Spinal cord (tissue), 10 donors: ENCODE results near the gene EIF2B4. TPM values are rescaled to one million over a fixed set of nuclear protein-coding genes. Genes with fewer than 3 reads are reported as not detected.

ENCODE experiments used
- DNase-seq, 6 donors: peaks; one replicate each; pipeline versions ENCODE4 v3.0.0 to v3.0.0-alpha.2; 2013 to 2015; ENCODE audit warnings: low spot score in 6 of 6, low read depth in 4 of 6
- H3K27ac ChIP-seq: one replicate; pipeline ENCODE4 v1.5.1; 2013; ENCODE audit warnings: low read depth, low read length, control low read depth
- H3K27me3 ChIP-seq: one replicate; pipeline ENCODE4 v1.6.1; 2013; ENCODE audit warnings: low read length; ENCODE audit not compliant: control insufficient read depth, insufficient read depth
- H3K36me3 ChIP-seq: one replicate; pipeline ENCODE4 v1.6.1; 2013; ENCODE audit warnings: low read length; ENCODE audit not compliant: control insufficient read depth, insufficient read depth
- H3K4me1 ChIP-seq: one replicate; pipeline ENCODE4 v1.6.1; 2013; ENCODE audit warnings: low read length; ENCODE audit not compliant: control insufficient read depth, insufficient read depth
- H3K4me3 ChIP-seq: one replicate; pipeline ENCODE4 v1.5.1; 2013; ENCODE audit warnings: low read depth, low read length, control low read depth
- H3K9me3 ChIP-seq: one replicate; pipeline ENCODE4 v1.6.1; 2013; ENCODE audit warnings: low read length; ENCODE audit not compliant: control insufficient read depth, insufficient read depth
- WGBS: methylation state at CpG from one replicate; pipeline ENCODE4 v1.1.5; 2013; ENCODE audit warnings: missing lambda C conversion rate; ENCODE audit not compliant: insufficient coverage; 5-methylcytosine and 5-hydroxymethylcytosine counted together
- long read RNA-seq, 4 donors: transcript quantifications; one replicate each; lab custom pipeline, GENCODE V29; 2026
- polyA plus RNA-seq, 2 donors: library from polyadenylated mRNA; unstranded; fragments of 120-200 nt; gene quantifications; one replicate each; pipeline ENCODE4 v1.2.1, GENCODE V29; 2013; ENCODE audit not compliant: insufficient read length in 2 of 2
- total RNA-seq, 2 donors: library from RNA; depleted of rRNA in 1 of 2; stranded (reverse); fragments of 120-200 nt in 1 of 2; fragments of >200 nt in 1 of 2; gene quantifications; one replicate each; pipeline versions ENCODE4 v1.2.3 to v1.2.4, GENCODE V29; 2013 to 2014
- donor health status: healthy.

Gene EIF2B4
- total RNA-seq, result 10 to 100 TPM; 15.5 to 37.1 TPM
- 10 to 100 TPM; 46.7 to 58.9 TPM for polyA plus RNA-seq
- long read RNA-seq, donor 1, transcript EIF2B4-209 (2 exons, 607 nt), result major isoform, 7 of 15 reads
- long read RNA-seq, donor 1, partial matches to known transcripts, result 0 of 15 reads
- long read RNA-seq, donor 1, other reads (novel, unspliced or antisense), result 0 of 15 reads
- long read RNA-seq, donor 2, partial matches to known transcripts, result 0 of 8 reads
- long read RNA-seq, donor 2, other reads (novel, unspliced or antisense), result 0 of 8 reads
- long read RNA-seq, donor 3, transcript EIF2B4-201 (13 exons, 1,792 nt), result minor isoform, 5 of 41 reads
- long read RNA-seq, donor 3, transcript EIF2B4-209 (2 exons, 607 nt), result major isoform, 7 of 41 reads
- long read RNA-seq, donor 3, partial matches to known transcripts, result 11 of 41 reads
- long read RNA-seq, donor 3, other reads (novel, unspliced or antisense), result 17 of 41 reads
- long read RNA-seq, donor 4, transcript EIF2B4-209 (2 exons, 607 nt), result major isoform, 14 of 29 reads
- long read RNA-seq, donor 4, partial matches to known transcripts, result 6 of 29 reads
- long read RNA-seq, donor 4, other reads (novel, unspliced or antisense), result 0 of 29 reads

DNA sequence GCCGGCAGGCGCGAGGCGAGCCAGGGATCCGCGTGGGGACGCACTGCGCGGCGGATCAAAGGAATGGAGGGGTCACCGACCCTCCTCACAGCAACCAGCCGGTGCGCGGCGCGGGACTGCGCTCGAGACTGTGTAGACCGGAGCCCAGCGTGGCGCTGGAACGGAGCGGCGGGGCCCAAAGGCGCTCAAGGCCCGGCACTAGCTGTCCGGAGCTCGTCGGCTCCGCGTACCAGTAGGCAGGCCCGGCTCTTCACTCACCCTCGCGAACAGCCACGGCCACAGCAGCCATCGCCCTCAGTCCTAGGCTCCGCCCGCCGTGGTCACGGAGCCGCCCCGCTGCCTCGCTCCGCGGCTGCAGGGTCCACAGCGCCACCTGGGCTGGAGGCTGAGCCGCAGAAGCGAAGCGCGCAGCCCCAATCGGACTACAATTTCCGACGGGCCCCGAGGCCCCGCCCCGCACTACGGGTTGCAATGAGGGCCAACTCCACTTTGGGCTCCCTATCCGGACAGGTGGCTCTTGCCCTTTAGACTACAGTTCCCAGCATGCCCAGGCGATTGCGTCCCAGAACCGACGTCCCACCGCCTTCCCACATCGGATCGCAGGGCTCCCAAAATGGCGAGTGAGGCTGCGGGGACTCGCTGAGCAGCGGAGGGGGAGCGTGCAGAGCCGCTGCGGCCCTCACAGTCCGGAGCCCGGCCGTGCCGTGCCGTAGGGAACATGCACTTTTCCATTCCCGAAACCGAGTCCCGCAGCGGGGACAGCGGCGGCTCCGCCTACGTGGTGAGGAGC lies at the start of gene EIF2B4, which contains the start of gene SNX17:
TSS of gene EIF2B4 (minus strand) at position 313 of the 790 bp plus-strand sequence. CDS start at position 289, 24 bp downstream.
TSS of gene SNX17 (plus strand) at position 591 of the 790 bp plus-strand sequence. CDS start at position 719, 128 bp downstream.
- Histone ChIP-seq H3K4me3 (peak within 1 kb of the TSS; percentile 91), H3K36me3 (peaks cover 61% of the 10 kb centered on the region), H3K27ac (peak within 1 kb of the TSS; percentile 93), H3K4me1 (peaks cover 25% of the 10 kb centered on the region), H3K27me3 (no peaks in the 10 kb centered on the region), H3K9me3 (no peaks in the 10 kb centered on the region)
- DNase-seq, result peak; percentile 97 to 100 (median 98)
- under 1% methylated on average over 85 of the region's 85 CpGs for WGBS

DNA sequence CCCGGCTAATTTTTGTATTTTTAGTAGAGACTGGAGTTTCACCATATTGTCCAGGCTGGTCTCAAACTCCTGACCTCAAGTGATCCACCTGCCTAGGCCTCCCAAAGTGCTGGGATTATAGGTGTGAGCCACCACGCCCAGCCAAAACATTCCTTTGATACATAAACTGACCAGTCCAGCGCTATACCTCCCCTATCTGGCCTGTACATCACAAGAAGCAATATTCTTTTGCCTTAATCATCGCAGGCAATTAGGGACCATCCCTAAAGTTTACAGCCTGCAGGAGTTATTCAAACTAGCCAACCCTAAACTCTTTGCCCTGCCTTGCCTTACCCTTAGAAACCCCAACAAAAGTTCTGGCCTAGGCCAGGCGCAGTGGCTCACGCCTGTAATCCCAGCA lies 46.0 kb upstream of the EIF2B4 start:
- no peaks in the 10 kb centered on the region for H3K4me1 ChIP-seq
- H3K36me3 ChIP-seq, result no peaks in the 10 kb centered on the region
- H3K27ac ChIP-seq, result no peak overlapping the region
- H3K4me3 ChIP-seq, result no peak overlapping the region
- no peak for DNase-seq
- WGBS, result 95% methylated on average over 5 of the region's 6 CpGs
- no peaks in the 10 kb centered on the region for H3K9me3 ChIP-seq
- no peaks in the 10 kb centered on the region for H3K27me3 ChIP-seq

DNA sequence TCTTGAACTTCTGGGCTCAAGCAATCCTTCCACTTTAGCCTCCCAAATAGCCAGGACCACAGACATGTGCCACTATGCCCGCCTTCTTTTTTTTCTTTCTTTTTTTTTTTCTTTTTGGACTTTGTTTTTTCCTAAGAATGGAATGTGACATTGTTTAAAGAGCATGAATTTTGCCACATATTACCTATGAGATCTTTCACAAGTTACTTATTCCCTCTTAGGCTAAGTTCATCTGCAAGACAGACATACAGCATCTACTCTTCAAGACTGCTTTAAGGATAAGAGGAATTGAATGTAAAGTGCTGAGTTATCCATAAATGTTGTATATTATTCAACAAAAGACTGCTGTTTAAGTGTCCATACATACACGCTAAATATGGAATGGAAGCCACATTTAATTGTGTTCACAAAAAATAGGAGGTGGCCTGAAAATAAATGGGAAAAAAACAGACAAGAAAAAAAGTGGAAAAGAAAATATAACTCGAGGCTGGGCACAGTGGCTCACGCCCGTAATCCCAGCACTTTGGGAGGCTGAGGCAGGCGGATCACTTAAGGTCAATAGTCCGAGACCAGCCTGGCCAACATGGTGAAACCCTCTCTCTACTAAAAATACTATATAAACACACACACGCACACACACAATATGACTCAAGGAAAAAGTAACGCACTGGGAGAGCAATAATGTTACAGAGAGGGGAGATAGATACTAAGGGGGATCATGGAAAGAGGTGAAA lies 42.4 kb upstream of the EIF2B4 start:
- 90% methylated on average over 2 of the region's 9 CpGs for WGBS
- Histone ChIP-seq H3K36me3 (no peaks in the 10 kb centered on the region), H3K4me3 (no peak overlapping the region), H3K9me3 (no peaks in the 10 kb centered on the region), H3K27ac (no peak overlapping the region), H3K4me1 (peaks cover 4% of the 10 kb centered on the region), H3K27me3 (no peaks in the 10 kb centered on the region)
- no peak for DNase-seq

DNA sequence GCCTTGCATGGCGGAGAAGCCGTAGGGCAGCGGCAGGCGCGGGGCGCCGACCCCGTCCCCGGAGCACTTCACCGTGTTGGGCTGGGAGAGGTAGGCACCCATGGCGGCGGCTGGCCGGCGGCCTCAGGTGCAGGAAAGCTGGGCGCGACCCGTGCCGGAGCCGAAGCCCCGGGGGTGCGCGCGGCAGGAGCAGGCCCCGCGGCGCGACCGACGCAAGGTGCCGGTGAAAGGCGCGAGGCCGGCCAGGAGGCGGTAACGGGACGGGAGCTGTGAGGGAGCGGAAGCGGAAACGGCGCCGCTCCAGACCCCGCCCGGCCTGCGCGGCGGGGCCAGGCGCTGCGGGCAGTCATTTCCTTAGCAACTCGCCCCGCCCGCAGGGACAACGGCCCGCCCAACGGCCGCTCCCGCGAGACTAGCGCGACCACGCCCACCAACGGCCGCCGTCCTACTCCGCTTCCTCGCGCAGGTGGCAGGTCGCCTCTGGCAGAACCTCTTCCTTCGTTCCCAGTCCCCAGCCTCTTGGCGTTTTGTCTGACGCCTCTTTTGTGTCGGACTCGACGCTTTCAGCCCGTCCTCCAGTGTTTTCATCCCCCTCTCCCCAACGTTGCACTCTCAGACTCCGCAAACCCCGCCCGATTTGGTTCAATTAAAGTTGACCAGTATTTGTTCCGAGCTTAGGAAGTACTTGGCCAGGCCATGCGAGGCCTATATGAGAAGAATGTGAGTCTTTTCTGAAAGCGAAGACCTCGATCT lies 39.4 kb upstream of the EIF2B4 start, which contains the start of gene PPM1G:
TSS of gene PPM1G (minus strand) at position 271 of the 753 bp plus-strand sequence. CDS start at position 102, 169 bp downstream.
- peak; percentile 75 to 97 (median 87) for DNase-seq
- Histone ChIP-seq H3K9me3 (no peaks in the 10 kb centered on the region), H3K27me3 (no peaks in the 10 kb centered on the region), H3K4me1 (peaks cover 5% of the 10 kb centered on the region), H3K36me3 (peaks cover 11% of the 10 kb centered on the region), H3K27ac (peak within 1 kb of the TSS; percentile 84), H3K4me3 (peak within 1 kb of the TSS; percentile 88)
- under 1% methylated on average over 79 of the region's 82 CpGs for WGBS

- WGBS, result under 1% methylated on average over 30 of the region's 33 CpGs
- H3K4me1 ChIP-seq, result peaks cover 5% of the 10 kb centered on the region
- H3K9me3 ChIP-seq, result no peaks in the 10 kb centered on the region
- no peaks in the 10 kb centered on the region for H3K27me3 ChIP-seq
- peaks cover 11% of the 10 kb centered on the region for H3K36me3 ChIP-seq
- DNase-seq, result peak in 1 of 6 donors; percentile 5
- H3K27ac ChIP-seq, result peak overlapping the region; percentile 73
- peak overlapping the region; percentile 88 for H3K4me3 ChIP-seq
Measured at GRCh38 chr2:27408601-27409320, 38.6 kb upstream of the EIF2B4 start.

- peak overlapping the region; percentile 16 for H3K27ac ChIP-seq
Measured at GRCh38 chr2:27407798-27408491, 37.8 kb upstream of the EIF2B4 start.

DNA sequence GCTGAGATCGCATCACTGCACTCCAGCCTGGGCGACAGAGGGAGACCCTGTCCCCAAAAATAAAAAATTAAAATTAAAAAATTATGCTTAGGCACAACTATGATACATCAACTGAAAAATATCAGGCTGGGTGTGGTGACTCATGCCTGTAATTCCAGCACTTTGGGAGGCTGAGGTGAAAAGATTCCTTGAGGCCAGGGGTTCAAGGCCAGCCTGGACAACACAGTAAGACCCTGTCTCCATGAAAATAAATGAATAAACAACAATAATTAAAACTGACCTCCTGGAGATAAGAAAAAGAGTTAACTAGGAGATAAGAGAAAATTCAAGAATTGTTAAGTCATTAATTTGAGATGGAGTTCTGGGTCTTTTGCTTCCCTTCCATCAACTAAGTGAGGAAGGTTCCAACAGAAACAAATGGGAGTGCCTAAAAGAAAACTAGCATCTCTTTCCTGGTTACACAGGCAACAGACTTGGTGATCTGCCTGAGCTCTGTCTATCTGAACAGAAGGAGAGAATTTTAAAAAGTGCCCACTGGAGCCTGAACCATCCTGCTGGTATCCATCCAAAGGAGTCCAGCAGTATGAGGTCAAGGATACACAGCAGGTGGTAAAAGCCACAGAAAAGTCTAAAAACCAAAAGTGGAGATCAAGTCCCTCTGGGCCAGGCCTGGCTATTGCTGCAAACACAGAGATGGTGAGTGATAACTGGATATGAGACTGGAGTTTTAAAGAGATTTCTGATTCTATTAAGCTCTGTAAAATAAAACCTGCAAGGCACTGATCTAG lies 30.4 kb upstream of the EIF2B4 start:
- no peaks in the 10 kb centered on the region for H3K4me1 ChIP-seq
- H3K27ac ChIP-seq, result no peak overlapping the region
- no peak overlapping the region for H3K4me3 ChIP-seq
- no peaks in the 10 kb centered on the region for H3K27me3 ChIP-seq
- peaks cover 16% of the 10 kb centered on the region for H3K36me3 ChIP-seq
- DNase-seq, result peak in 1 of 6 donors; percentile 42
- WGBS, result no CpG with 5 or more reads among the region's 2 CpGs
- H3K9me3 ChIP-seq, result no peaks in the 10 kb centered on the region

More at GRCh38 chr2:27407798-27408491, 37.8 kb upstream of the EIF2B4 start:
- H3K27me3 ChIP-seq, result no peaks in the 10 kb centered on the region
- H3K4me1 ChIP-seq, result peaks cover 5% of the 10 kb centered on the region
- peak overlapping the region; percentile 88 for H3K4me3 ChIP-seq
- 16% methylated on average over 7 of the region's 16 CpGs for WGBS
- H3K36me3 ChIP-seq, result peaks cover 13% of the 10 kb centered on the region
- peak in 2 of 6 donors; percentile 54 to 76 for DNase-seq
- no peaks in the 10 kb centered on the region for H3K9me3 ChIP-seq
